GM03348 (cell line): ENCODE data around the gene ZNF207.
"Not testable (repeated sequence)": the region's sequence is repeated elsewhere in the genome, so short reads cannot be mapped to it uniquely, and the experiment has no call there.

Experiments
- DNase-seq: peaks from one replicate; pipeline ENCODE4 v3.0.0; 2012; ENCODE audit warnings: low spot score

The ZNF207 gene

GRCh38 chr17:32335046-32335445 lies 14.9 kb upstream of the ZNF207 start:
- no peak for DNase-seq

DNA sequence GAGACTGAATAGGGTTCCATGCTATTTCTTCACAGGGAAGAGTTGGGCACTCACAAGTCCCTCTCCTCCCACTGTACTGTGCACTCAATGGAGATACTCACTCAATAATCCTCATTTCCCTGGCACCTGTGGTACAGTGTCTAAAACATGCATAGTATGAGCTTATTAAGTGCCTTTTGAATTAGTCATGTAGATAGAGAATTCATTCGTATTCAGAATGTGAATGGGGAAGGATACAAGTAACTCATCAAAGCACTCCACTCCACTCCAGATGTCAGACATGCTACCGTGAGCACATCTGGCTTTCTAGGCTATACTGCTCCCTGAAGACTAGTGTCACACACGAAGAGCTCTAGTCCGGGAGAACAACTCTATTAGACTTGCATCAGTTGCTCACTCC lies 14.3 kb upstream of the ZNF207 start:
- DNase-seq: peak; percentile 69

GRCh38 chr17:32341141-32341856 lies 8.7 kb upstream of the ZNF207 start:
- DNase-seq: no peak

GRCh38 chr17:32341857-32342602 lies 7.9 kb upstream of the ZNF207 start, which contains the start of gene C17orf75:
C17orf75 (minus strand) TSS chr17:32342173; CDS start chr17:32342139, 34 bp downstream.
- peak; percentile 89 for DNase-seq

DNA sequence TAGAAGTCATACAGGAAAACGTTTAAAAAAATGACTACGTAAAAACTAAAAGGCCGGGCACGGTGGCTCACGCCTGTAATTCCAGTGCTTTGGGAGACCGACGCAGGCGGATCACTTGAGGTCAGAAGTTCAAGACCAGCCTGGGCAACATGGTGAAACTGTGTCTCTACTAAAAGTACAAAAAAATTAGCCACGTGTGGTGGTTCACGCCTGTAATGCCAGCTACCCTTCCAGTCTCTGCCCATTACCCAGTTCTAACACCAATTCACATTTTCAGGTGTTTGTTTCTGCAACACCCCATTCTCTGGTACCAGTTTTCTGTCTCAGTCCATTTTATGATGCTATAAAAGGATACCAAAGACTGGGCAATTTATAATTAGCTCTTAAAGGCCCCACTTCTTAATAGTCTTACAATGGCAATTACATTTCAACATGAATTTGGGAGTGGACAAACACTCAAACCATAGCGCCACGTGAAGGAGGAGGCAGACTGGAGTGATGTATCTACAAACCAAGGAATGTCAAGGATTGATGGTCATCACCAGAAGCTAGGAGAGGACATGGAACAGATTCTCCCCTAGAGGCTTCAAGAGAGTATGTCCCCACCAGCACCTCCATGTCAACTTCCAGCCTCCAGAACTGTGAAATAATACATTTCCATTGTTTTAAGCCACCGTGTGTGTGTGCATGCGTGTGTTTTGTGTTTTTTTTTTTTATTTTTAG lies 7.2 kb upstream of the ZNF207 start:
- DNase-seq: no peak

- DNase-seq: no peak
These were observed 3.9 kb upstream of the ZNF207 start for GRCh38 chr17:32345951-32346600.

DNA sequence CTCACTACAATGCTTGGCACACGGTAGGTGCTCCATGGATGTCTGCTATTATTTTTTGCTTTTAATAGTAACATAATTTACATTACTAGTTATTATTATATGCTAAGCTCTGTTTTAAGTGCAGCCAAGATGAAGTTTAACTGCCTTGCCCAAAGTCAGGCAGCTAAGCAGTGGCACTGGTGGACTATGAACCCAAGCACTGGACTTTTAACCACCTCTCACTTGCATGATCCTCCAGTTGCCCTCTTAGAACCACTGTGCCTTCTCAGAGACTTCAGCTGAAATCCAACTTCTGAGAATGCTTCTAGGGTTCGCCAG lies 1.5 kb upstream of the ZNF207 start:
- no peak for DNase-seq

GRCh38 chr17:32349503-32349853 lies 479 bp upstream of the ZNF207 start:
- peak; percentile 14 for DNase-seq

DNA sequence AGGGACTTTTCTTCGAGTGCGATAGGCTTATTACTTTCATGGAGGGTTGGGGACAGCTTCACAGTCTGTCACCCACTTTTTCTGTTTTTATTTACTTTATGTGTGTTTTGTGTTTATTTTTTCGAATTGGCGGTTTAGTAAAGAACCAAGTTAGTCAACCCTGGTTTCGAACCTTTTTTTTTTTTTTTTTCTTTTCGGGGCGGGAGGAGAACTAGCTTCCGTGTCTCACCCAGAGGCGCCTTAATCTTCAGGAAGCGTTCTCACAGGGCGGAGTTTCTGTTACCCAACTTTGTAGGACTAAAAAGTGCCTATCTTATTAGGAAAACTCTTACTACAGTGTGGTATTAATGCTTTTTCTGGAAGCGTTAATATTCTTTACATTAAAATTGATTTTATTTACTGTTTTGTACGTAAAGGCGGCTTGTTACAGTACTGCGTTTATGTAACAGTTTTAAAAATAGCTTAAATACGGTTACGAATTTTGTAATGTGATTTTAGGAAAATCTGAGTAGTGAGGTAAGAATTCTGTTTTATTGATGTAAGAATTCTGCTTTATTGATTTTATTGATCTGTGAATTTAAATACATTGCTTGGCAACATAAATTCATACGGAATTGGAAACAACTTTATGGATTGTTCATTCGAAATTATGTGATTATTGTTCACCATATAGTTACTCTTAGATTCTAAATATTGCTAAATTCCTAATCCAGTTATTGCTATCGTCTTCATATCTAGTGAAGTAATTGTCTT lies 885 bp downstream of the ZNF207 start:
- DNase-seq: peak; percentile 66

DNA sequence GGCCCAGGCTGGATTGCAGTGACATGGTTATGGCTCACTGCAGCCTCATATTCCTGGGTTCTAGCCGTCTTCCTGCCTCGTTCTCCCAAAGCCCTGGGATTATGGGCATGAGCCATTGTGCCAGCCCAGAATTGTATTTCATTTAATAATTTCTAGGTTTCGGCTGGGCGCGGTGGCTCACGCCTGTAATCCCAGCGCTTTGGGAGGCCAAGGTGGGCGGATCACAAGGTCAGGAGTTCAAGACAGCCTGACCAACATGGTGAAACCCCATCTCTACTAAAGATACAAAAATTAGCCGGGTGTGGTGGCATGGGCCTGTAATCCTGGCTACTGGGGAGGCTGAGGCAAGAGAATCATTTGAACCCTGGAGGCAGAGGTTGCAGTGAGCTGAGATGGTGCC lies 2.8 kb downstream of the ZNF207 start:
- DNase-seq: not testable (repeated sequence)

GRCh38 chr17:32355649-32356377 lies 5.9 kb downstream of the ZNF207 start:
- no peak for DNase-seq

- DNase-seq: no peak
These were observed 6.4 kb downstream of the ZNF207 start for GRCh38 chr17:32356378-32356743.

- DNase-seq: no peak
These were observed 6.8 kb downstream of the ZNF207 start for GRCh38 chr17:32356750-32357149.

- DNase-seq: no peak
These were observed 7.7 kb downstream of the ZNF207 start for GRCh38 chr17:32357615-32358014.

DNA sequence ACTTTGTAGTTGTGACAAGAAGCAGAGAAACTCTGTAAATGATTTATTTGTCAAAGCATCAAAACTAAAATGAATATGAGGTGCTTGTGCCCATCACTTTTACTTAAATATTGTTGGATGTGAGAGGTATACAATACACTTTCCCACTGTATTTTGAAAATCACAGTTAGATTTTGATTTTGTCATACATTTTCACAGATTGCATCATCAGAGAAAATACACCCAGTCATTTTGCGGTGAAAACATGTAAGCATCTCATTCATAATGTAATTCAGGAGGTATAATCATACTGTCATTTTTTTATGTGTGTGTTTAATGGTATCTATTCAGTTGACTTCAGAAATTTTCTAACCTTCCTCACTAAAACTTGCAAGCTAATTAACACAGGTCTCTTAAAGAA lies 11.3 kb downstream of the ZNF207 start:
- DNase-seq: no peak

DNA sequence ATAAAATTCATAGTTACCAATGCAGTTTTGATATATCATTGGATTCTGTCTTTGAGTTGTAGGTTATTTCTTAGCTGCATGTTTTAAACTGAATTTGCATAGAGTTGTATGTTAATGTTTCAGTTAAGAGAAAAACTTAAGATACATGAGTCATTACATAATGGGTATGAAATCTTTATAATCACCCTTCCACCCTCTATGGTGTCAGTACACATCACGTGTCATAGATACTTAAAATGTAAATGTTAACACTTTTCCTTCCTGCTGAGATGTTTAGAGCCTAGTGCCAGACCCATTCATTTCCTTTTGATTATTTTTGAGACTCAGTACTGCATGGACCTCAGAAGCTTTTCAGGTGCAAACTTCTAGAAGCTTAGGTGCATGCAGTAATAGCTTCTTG lies 20.5 kb downstream of the ZNF207 start:
- DNase-seq: no peak

- no peak for DNase-seq
These were observed 32.7 kb downstream of the ZNF207 start for GRCh38 chr17:32382526-32383223.

- no peak for DNase-seq
These were observed 34.0 kb downstream of the ZNF207 start for GRCh38 chr17:32383926-32384434.

DNA sequence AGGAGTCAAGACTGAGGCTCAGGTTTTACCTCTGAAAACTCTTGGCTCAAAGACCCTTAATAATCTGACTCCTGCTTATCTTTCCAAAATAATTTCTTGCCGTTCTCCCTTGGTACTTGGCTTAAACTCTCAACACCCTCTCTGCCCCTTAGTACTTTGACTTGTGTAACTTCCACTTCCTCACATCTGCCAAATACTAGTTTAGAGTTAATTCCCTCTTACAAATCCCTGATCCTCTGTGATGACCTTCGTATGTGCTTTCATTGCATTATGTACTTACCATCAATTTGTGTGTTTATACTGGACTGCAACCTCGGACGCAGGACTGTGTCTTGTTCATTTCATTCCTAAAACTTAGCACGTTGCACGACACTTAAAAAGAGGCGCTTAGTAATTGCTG lies 35.2 kb downstream of the ZNF207 start:
- no peak for DNase-seq

GRCh38 chr17:32385971-32386370 lies 36.0 kb downstream of the ZNF207 start:
- DNase-seq: no peak
